NCI-H2081 (cell line): ENCODE results near the gene LCA5L.
A peak's percentile ranks its signal among the peaks of the same experiment; 100 is the strongest.
"Not testable (repeated sequence)": the region's sequence is repeated elsewhere in the genome, so short reads cannot be mapped to it uniquely, and the experiment has no call there.

Experiments used
- DNase-seq, 2 experiments: peaks; one replicate each; lab custom pipeline; 2025; lab: John Stamatoyannopoulos, UW

Gene LCA5L

DNA sequence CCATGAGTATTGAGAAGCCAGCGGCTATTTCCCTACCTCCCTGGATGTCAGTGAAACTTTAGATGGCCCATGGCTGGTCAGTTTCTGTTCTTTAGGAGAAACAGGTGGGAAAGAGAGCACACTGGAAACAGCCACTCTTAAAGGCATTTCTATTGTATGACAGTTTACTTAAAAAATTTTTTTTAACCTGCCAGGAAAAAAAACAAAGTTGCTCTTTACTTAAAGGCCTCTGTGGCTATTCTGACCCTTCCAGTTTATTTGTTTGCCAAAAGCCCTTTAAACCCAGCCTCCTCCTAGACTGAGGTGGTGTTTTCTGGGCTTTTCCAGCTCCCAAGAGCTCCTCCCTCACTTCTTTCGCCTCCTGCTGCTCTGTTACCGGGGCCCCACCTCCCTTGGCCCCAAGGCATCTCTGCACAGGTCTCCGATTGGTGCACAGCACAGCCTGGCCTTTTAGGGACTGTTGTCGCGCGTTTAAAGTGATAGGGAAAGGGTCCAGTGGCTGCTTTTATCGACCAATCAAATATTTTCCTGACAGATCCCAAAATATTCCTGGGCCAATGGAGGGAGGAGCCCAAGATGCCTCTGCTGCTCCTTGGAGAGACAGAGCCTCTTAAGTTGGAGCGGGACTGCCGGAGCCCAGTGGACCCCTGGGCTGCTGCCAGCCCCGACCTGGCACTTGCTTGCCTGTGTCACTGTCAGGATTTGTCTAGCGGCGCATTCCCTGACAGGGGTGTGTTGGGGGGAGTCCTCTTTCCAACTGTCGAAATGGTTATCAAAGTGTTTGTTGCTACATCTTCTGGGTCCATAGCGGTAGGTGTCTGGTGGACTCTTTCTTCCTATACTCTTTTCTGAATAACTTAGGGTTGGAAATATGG is 6.0 kb upstream of the LCA5L start, which contains the start of gene SH3BGR:
Gene SH3BGR, plus strand, starts transcription at position 639 of the 875 bp plus-strand sequence. Its CDS starts 127 bp downstream, at position 766.
- DNase-seq, result no peak

DNA sequence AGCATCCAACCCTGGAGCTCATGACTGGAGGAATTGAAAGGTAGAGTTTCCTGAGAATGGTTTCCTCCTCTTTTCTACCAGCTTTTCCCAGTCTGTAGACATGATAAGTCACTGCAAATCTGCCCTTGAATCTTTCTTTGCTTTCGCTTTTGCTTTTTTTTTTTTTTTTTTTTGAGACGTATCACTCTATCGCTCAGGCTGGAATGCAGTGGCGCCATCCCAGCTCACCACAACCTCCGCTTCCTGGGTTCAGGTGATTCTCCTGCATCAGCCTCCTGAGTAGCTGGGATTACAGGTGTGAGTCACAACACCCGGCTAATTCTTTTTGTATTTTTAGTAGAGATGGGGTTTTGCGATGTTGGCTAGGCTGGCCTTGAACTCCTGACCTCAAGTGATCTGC is 1.7 kb upstream of the LCA5L start:
- DNase-seq, result no peak

DNA sequence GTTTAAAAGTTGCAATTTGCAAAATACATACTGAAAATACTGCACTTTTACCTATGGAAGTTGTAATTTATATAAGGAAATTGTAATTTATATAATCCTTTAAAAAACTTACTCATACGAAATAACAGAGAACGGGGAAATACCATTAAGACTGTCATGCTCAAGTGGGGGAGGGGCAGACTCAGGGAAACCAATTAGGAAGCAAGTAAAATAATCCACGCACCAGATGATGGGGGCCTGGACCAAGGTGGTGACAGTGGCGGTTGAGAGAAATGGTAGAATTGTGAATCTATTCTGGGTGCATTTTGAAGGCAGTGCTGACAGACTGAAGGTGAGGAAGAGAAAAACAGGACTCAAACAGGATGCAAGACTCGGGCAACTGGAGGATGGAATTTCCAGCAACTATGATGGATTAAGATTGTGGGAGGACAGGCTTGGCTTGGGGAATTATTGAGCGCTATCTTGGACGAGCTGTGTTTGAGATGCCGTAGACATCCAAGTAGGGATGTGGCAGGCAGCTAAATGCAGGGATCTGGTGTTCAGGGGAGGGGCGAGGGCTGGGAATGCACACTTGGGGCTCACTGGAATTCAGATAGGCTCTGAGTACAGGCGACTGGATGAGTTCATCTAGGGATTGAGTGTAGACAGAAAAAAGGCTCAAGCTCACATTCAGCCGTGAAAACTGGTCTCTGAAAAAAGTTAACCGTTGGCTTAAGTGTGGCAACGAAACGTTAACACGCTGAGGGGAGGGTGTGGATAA is 977 bp downstream of the LCA5L start:
- DNase-seq, result no peak

DNA sequence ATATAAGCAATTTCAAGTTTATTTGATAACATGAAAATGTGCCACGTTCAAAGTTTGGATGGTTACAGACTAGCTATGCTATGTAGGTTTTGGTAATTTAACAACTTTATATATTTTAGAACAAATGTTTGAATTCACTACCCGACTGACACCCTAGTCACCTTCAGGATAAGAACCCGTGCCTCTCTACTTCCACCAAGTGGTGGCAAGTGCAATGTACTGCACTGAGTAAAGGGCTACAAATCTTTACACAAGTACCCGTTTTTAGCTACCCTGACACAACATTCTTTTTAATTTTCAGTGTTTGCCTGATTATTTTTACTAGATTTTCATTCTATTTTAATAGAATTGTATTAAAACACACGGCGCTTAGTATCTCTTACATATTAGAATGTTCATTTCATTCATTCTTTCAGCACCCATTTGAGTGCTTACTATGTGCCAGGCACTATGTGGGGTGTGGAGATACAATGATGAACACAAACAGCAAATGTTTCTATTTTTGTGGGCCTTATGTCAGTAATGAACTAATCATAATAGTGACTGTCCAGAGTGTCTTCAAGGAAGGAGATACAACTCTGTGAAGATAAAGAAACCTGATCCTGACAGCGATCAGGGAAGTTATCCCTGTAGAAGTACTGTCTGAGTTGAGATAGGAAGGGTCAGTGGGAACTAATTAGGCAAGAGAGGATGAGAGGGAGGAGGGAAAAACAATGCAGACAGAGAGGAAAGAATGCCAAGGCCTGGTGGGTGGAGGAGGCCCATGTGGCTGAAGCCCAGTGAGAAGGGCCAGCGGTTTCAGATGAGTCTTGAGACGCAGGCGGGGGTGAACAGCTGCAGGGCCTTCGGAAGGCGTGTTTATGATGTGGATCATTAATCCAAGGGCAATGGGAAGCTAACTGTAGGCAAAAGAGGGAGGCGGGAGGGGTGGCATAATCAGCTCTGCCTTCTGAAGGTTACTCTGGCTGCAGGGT is 3.8 kb downstream of the LCA5L start:
- DNase-seq, result peak; percentile 17 to 31

DNA sequence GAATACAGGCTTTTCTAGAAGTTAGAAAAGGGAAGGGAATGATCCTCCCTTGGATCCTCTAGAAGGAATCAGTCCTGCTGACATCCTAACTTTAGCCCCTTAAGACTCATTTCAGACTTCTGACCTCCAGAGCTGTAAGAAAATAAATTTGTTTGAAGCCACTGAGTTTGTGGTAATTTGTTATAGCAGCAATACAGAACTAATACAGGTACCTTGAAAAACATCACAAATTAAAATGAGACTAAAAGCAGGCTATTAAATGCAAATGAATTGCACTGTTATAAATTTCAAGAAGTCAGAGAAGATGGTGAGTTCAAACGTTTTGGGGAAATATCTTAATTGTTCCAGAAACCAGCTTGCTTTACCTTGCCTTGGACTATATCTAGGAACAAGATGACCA is 6.3 kb downstream of the LCA5L start:
- no peak for DNase-seq

DNA sequence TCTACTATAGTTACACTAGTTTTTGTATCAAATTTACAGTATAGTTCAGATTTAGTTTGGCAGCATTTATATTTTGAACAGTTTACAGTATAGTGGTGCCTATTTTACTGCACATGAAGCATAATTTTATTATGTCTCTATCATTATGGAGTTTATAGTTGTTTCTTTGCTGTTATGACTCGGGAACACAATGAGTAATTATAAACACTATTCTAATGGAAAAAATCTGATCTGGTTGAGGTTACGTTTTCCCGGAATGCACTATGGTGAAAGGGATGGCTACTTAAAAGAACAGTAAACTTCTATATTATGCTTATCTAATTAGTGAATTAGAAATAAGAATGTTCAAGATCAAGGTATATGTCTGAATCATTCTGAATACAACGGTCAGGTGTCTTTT is 10.6 kb downstream of the LCA5L start:
- no peak for DNase-seq

DNA sequence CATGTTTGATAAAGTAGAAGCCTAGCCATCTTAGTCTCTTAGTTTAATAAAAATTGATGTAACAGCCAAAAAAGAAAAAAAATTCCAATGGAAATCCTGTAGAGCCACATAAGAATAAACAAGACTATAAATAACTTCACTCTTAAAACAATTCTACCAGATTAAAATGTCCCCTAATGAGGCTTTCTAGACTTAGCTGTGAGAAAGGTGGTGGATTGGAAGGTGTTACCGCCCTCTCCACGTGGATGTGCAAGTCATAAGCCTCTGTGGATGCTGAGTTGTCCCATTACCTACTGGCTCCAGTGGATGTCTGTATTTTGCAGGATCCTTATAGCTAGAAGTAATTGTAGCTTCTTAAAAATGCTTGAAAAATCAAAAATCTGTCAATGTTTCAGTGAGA is 14.6 kb downstream of the LCA5L start:
- DNase-seq, result no peak

DNA sequence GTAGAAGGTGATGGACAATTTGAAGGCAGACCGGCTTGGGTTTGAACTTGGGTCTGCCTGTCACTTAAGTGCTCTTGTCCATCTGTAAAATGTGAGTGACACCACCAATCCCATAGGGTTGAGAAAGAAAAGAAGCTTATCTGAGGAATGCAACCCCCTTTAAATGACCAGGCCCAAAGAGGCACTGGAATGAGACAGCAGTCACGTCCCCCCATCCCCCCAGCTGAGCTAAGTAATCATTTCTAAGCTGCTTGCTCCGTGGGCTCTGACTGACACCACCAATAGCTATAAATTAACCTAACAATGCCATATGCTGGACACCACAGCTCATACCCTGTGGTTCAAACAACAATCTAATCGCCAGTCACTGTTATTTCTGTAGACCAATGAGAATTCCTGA is 15.1 kb downstream of the LCA5L start:
- no peak for DNase-seq

DNA sequence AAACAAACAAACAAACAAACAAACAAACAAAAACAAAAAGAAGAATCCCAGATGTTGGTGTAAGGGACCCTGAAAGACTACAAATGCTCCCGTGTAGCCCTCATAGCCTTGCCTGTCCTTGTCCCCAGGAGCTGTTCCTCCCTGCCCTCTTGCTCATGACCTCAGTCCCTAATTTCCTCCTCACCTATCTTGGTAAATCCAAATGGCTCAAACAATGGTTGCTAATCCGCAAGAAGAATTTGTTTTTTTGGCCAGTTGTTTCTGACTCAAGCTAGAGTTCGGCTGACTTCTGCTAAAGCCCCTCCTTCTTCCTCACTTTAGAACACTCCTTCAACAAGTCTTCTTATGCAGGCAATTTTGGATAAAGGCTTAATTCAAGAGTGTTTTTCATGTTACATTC is 15.6 kb downstream of the LCA5L start:
- no peak for DNase-seq

DNA sequence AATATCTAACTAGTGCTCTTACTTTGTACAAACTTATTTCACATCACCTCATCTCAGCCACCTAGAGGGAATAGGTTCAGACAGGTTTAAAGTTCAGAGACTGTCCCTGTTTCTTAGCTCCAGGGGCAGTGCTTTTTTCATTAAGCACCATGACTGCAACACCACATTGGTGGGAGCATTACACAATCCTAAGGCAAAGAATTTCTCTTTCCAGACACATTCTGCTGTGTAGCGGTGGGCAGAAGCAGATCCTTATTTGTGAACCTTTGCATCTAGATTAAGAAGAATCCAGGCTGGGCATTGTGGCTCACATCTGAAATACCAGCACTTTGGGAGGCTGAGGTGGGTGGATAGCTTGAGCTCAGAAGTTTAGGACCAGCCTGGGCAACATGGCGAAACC is 16.1 kb downstream of the LCA5L start:
- no peak for DNase-seq

DNA sequence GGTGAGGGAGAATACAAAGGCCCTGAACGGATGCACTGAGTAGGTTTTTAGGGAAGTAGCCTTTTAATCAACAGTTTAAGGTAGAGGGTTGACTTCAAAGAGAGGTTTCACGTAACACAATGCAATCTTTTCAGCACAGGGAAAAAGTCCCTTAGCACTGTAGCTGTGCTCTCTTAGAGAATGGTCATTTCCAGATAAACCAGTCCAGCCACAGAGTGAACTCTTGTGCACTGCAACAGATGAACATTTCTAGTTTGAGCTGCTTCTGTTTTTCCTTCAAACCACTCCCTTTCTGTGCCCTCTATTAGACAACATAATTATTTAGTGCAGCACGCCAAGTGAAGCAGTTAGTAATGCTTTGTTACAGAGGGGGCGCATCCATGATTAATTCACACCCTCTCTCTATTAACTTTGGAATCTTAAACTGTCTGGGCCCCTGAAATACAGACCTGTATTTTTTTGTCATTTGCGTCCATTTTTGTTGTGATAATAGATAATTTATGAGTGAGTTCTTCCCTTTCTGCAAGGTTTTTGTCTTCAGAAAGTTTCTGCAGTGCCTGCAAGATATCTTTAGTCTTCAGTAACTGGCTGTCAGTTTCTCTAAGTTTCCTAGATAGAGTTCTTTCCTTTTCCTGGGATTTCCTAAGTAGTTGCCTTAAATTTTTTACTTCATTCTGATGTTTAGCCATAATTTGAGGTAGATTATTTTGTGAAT is 22.9 kb downstream of the LCA5L start:
- DNase-seq, result no peak

DNA sequence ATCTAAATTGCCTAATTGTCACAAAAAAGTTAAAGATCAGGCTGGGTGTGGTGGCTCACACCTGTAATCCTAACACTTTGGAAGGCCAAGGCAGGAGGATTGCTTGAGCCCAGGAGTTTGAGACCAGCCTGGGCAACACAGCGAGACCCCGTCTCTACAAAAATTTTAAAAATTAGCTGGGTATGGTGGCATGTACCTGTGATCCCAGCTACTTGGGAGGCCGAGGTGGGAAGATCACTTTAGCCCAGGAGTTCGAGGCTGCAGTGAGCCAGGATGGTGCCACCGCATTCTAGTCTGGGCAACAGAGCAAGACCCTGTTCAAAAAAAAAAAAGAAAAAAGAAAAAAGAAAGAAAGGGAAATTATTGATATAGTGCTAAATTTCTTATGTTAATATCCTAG is 26.4 kb downstream of the LCA5L start:
- not testable (repeated sequence) for DNase-seq

DNA sequence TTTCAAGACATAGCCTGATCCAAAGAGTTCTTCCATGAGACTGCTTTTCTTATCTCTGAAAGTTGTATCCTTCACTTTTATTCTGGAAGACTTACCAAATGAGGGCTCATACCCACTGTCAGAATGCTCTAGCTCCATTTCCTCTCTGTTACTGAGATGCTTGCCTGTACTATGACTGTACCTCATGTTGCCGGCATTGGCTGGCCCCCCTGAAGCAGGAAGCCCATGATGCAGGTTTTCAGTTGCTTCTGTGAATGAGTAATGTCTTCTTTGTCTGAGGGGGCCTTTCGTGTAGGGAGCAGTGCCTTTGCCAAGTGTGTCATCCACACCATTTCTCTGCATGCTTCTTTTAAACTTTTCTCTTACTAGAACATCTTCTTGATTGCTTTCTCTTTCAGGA is 39.5 kb downstream of the LCA5L start:
- DNase-seq, result no peak

DNA sequence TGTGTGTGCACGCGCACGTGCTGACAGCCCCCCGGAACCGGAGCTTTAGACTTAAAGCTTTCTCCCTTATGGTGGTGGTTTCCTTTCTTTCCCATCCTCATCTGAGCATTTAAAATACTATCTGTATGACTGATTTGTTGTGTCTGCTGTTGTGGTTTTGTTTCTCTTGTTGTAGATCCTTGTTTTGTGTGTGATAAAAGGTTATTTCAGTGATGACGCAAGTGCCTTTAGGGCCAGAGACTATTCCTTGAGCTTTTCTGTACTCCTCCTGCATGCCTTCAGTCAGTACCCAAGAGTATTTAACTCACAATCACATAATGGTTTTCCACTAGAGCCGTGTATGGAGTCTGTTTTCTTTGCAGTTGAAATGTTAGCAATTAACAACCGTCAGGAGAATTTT is 45.4 kb downstream of the LCA5L start:
- no peak for DNase-seq

DNA sequence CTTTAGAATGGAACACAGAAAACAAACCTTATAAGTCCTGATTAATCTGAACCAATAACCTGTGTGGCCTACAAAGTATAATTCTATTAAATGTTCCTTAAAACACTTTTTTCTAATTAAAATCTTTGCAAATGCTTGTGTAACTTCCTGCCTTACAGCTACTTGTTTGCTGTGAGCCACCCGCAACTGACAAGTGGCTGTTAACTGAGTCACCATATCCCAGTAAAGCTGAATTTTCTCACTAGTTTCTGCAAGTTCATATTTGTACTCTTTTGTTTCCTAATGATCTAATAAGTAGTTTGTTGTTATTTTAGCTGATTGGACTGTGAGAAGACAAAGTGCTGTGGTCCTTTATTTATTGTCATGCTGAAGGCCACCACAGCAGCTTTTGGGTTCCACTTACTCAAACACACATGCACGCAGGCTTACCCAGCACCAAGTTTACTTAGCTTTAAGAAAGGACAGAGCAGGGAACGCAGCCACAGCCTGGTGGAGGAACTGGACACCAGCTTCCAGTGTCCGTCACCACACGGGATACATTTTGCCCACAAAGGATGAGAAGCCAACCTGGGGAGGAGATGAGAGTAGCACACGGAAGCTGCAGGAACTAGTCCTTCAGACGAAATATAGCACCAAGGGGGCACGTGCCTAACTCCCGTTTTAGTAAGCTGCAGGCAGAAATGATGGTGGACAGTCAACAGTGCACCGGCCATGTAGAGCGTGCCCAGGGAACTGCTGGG is 47.8 kb downstream of the LCA5L start:
- no peak for DNase-seq

DNA sequence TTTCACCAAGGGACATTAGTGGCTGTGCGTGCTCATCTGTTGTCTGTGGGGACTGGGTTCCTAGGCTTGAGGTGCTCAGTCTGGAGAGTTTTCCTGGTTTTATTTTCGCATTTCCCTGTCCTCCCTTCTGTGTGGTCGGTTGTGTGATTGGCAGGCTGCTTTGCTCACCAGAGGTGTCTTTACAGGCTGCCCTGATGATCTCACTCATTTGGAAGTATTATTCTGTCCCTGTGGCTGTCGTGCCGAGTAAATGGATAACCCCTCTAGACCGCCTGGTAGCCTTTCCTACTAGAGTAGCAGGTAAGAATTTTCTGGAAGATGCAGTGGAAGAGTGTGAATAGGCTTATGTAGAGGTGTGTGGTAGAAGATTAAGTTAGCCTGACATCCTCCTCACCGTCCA is 52.6 kb downstream of the LCA5L start:
- DNase-seq, result no peak

DNA sequence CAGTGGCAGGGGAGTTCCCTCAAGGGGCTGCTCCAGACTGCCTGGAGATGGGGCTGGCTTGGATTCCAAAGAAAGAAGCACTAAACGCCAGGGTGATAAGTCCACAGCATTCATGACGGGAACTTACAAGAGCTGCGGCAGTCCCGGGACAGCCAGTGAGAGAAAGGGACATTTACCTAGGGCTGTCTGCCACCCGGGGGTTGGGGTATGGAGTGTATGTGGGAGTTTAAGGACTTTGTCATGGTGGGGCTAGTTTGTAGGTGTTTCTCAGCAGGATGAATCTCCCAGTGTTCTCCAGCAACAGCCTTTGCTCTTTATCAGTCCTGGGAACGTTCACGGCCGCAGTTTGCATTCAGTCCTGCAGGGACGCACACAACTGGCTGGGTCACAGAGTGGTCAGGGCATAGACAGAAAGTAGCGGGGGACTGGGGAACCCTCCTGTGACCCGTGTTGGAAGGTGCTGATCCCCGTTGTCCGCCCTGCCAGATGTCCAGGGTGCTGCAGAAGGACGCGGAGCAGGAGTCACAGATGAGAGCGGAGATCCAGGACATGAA is 55.3 kb downstream of the LCA5L start:
- DNase-seq, result no peak

DNA sequence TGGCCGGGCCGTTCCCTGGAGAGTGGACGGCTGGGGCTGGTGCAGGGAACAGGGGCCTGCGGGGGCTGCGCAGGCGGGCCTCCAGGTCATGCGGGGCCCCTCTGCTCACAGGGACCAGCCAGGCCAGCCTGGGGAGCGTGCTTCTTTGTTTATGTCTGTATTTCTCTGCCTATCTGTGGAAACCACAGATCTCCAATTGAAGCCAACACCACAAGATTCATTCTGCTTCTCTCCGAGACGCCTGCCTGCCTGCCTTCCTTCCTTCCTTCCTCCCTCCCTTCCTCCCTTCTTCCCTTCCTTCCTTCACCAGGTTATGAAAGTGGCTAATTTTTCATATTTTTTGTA is 56.8 kb downstream of the LCA5L start:
- DNase-seq, result no peak

DNA sequence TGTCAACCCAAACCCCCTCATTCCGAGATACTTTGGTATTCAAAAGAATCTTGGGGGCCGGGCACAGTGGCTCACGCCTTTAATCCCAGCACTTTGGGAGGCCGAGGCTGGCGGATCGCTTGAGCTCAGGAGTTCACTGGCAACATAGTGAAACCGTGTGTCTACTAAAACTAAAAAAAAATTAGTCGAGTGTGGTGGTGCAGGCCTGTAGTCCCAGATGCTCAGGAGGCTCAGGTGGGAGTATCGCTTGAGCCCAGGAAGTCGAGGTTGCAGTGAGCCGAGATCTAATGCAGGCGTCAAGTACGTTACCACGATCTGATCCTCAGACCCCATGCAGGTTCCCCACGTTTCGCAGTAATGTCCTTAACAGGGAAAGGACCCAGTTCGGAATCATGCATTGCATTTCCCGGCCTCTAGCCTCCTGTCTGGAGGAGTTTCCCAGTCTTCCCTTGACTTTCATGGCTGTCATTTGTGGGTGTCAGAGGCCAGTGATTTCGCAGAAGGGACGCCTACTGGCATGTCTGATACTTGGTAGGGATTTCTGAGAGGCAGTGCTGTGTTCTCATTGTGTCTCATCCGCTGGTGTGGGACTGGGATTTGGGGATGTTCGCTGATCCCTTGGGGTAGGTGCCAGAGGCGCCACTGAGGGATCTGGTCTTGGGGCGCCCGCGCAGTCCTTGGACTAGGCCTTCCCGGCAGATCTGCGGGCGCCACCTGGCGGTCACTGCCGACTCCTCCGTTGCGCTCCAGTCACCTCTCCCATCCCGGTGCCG is 57.4 kb downstream of the LCA5L start:
- DNase-seq, result peak; percentile 37 to 52
